ENCODE data around the gene DGKG. TPM values are rescaled to one million over a fixed set of nuclear protein-coding genes. Genes with fewer than 3 reads are reported as not detected.

Gene DGKG
- total and polyA plus RNA-seq, 10 of the 15 experiments (the other 5 are each of a cell fraction or from before 2014, with no cell fraction given): 0.39 to 6.2 (median 4.7) TPM

DNA sequence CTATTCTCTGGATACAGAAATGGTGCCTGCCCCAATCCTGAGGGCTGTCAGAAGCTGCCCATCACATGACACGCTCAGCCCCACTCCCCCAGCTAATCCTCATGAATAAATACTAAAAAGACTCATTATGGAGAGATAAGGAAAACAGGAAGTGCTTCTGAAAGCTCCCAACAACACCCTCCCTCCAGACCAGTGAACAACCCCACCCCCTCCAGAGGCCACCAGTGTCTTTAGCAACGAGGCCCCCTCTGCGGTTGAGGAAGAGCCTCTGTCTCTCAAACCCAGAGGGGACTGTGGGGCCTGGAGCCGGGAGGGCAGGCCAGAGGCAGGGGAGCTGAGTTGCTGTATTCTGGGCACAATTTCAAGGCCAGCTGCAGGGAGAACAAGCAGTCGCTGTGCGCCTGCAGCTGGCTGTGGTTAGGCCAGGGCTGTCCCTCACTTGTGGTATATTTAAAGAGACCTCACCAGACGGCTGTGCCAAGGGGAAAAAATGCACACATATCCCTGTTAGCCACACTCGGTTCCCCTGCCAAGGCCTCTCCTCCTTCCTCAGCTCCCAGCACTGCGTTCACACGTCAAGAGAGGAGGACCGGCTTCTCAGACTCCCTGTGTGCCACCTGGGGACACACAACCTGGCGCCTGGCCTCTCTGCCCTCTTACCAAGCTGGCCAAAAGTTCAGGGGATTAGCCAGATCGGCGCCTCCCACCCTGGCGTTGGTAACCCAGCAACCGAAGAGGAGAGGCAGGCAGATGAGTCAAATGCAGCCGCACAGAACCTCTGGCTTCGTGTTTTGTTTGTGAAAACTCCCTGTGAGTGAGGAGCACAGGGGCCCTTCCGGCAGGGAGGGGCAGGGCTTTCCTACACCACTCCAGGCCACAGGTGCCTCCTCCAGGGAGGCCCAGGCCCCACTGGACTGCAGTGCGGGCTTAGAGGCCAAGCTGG, 152.0 kb downstream of the DGKG start:
- Histone ChIP-seq H3K27me3 (replicated peaks in 1 of 2; ENCODE audit: control insufficient read depth in 2 of 2, insufficient read depth in 2 of 2, low read length in 1 of 2) (no peaks in the 10 kb centered on the region; a peak in 1 of 4 replicates), H4K20me1 (ENCODE audit: control insufficient read depth, insufficient read depth) (no peaks in the 10 kb centered on the region), H3K9me3 (replicated peaks; ENCODE audit: control insufficient read depth, insufficient read depth, low read length) (no peaks in the 10 kb centered on the region), H3K36me3 (ENCODE audit: control insufficient read depth in 2 of 2, insufficient read depth in 2 of 2, low read length in 1 of 2) (no peaks in the 10 kb centered on the region), H3K4me1 (ENCODE audit: control insufficient read depth, insufficient read depth, low read length) (peaks cover 14% of the 10 kb centered on the region), H3K9ac (ENCODE audit: control insufficient read depth, insufficient read depth, low read length) (no peak overlapping the region), H3K4me2 (ENCODE audit: control insufficient read depth, insufficient read depth) (peak overlapping the region; percentile 41), H3K4me3 (no peak overlapping the region), H3K79me2 (ENCODE audit: control insufficient read depth, insufficient read depth, low read length) (no peaks in the 10 kb centered on the region), H3K27ac (ENCODE audit: control insufficient read depth, insufficient read depth) (no peak overlapping the region), H2AFZ (ENCODE audit: control insufficient read depth, low read depth, low read length) (peak overlapping the region; percentile 37)
- ChIA-PET SMC1A (ENCODE audit: uncharacterized antibody, unreplicated experiment) (interaction anchor here (0.6 to 2.3 kb wide), 6 partner anchors 13 to 331 kb away, joined by 3 to 11 read pairs (median 4); no protein-coding TSS in a partner anchor), CTCF (interaction anchor here (0.9 to 2.7 kb wide), 7 partner anchors 9 to 266 kb away, joined by 3 to 10 read pairs (median 4); no protein-coding TSS in a partner anchor), POLR2A (interaction anchor here (0.6 to 1.3 kb wide), 2 partner anchors 11 to 23 kb away, joined by 3 read pairs; no protein-coding TSS in a partner anchor), RAD21 (ENCODE audit: unreplicated experiment) (interaction anchor here (0.6 to 1.6 kb wide), 7 partner anchors 32 to 266 kb away, joined by 3 to 5 read pairs (median 4); partner anchors contain the start of gene ETV5)
- in situ Hi-C loops (cut with MboI) (no loop called here), intact Hi-C loops (cut with micrococcal nuclease; ENCODE audit: unreplicated experiment) (no loop called here)
- no TSS peak for BruUV-seq (replicated peaks)
- no peak for FAIRE-seq
- ATAC-seq: peak; percentile 38; the same call in 2 of the 3 replicates
- no peak for DNase-seq (ENCODE audit: low read depth, low spot score)
- WGBS (ENCODE audit: insufficient coverage, insufficient replicate concordance, low lambda C conversion rate, missing lambda C conversion rate): 70% methylated on average over 20 of the region's 20 CpGs
- TF ChIP-seq, protein P1, sequence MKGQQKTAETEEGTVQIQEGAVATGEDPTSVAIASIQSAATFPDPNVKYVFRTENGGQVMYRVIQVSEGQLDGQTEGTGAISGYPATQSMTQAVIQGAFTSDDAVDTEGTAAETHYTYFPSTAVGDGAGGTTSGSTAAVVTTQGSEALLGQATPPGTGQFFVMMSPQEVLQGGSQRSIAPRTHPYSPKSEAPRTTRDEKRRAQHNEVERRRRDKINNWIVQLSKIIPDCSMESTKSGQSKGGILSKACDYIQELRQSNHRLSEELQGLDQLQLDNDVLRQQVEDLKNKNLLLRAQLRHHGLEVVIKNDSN (IDR thresholded peaks at IDR 0.05; ENCODE audit: borderline replicate concordance, extremely low read length, insufficient read depth, low read depth, low read length): no peak
- TF ChIP-seq RUNX3 (IDR thresholded peaks at IDR 0.05; ENCODE audit: low read length) (peak; percentile 77), ESRRA (IDR thresholded peaks at IDR 0.05; ENCODE audit: low read length) (no peak), RCOR1 (conservative IDR thresholded peaks at IDR 0.05; ENCODE audit: low read depth, low read length) (no peak), MEF2B (IDR thresholded peaks at IDR 0.05; ENCODE audit: partially characterized antibody, poor library complexity, severe bottlenecking) (no peak), RAD21 (IDR thresholded peaks at IDR 0.05; ENCODE audit: insufficient read depth, low read depth, low read length) (no peak)
- TF ChIP-seq, protein P2, sequence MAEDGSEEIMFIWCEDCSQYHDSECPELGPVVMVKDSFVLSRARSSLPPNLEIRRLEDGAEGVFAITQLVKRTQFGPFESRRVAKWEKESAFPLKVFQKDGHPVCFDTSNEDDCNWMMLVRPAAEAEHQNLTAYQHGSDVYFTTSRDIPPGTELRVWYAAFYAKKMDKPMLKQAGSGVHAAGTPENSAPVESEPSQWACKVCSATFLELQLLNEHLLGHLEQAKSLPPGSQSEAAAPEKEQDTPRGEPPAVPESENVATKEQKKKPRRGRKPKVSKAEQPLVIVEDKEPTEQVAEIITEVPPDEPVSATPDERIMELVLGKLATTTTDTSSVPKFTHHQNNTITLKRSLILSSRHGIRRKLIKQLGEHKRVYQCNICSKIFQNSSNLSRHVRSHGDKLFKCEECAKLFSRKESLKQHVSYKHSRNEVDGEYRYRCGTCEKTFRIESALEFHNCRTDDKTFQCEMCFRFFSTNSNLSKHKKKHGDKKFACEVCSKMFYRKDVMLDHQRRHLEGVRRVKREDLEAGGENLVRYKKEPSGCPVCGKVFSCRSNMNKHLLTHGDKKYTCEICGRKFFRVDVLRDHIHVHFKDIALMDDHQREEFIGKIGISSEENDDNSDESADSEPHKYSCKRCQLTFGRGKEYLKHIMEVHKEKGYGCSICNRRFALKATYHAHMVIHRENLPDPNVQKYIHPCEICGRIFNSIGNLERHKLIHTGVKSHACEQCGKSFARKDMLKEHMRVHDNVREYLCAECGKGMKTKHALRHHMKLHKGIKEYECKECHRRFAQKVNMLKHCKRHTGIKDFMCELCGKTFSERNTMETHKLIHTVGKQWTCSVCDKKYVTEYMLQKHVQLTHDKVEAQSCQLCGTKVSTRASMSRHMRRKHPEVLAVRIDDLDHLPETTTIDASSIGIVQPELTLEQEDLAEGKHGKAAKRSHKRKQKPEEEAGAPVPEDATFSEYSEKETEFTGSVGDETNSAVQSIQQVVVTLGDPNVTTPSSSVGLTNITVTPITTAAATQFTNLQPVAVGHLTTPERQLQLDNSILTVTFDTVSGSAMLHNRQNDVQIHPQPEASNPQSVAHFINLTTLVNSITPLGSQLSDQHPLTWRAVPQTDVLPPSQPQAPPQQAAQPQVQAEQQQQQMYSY (CRISPR knock-in tag; IDR thresholded peaks at IDR 0.05): no peak
- TF ChIP-seq, protein P3, sequence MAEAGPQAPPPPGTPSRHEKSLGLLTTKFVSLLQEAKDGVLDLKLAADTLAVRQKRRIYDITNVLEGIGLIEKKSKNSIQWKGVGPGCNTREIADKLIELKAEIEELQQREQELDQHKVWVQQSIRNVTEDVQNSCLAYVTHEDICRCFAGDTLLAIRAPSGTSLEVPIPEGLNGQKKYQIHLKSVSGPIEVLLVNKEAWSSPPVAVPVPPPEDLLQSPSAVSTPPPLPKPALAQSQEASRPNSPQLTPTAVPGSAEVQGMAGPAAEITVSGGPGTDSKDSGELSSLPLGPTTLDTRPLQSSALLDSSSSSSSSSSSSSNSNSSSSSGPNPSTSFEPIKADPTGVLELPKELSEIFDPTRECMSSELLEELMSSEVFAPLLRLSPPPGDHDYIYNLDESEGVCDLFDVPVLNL (IDR thresholded peaks at IDR 0.05; ENCODE audit: low read depth, low read length): no peak
- TF ChIP-seq, protein P4, sequence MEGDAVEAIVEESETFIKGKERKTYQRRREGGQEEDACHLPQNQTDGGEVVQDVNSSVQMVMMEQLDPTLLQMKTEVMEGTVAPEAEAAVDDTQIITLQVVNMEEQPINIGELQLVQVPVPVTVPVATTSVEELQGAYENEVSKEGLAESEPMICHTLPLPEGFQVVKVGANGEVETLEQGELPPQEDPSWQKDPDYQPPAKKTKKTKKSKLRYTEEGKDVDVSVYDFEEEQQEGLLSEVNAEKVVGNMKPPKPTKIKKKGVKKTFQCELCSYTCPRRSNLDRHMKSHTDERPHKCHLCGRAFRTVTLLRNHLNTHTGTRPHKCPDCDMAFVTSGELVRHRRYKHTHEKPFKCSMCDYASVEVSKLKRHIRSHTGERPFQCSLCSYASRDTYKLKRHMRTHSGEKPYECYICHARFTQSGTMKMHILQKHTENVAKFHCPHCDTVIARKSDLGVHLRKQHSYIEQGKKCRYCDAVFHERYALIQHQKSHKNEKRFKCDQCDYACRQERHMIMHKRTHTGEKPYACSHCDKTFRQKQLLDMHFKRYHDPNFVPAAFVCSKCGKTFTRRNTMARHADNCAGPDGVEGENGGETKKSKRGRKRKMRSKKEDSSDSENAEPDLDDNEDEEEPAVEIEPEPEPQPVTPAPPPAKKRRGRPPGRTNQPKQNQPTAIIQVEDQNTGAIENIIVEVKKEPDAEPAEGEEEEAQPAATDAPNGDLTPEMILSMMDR (IDR thresholded peaks at IDR 0.05 in 2 of 3, conservative IDR thresholded peaks at IDR 0.05 in 1 of 3; ENCODE audit: control insufficient read depth in 2 of 3, extremely low read depth in 1 of 3, insufficient read depth in 1 of 3, low read depth in 3 of 3, low read length in 3 of 3): no peak
